Measurements from ENCODE around the gene KRT14. TPM values are rescaled to one million over a fixed set of nuclear protein-coding genes. Genes with fewer than 3 reads are reported as not detected.

The KRT14 gene
- total RNA-seq: not detected
- not detected for total RNA-seq (2013)
- total RNA-seq: 0 to 0.09 (median 0) reads per million in 29 experiments

DNA sequence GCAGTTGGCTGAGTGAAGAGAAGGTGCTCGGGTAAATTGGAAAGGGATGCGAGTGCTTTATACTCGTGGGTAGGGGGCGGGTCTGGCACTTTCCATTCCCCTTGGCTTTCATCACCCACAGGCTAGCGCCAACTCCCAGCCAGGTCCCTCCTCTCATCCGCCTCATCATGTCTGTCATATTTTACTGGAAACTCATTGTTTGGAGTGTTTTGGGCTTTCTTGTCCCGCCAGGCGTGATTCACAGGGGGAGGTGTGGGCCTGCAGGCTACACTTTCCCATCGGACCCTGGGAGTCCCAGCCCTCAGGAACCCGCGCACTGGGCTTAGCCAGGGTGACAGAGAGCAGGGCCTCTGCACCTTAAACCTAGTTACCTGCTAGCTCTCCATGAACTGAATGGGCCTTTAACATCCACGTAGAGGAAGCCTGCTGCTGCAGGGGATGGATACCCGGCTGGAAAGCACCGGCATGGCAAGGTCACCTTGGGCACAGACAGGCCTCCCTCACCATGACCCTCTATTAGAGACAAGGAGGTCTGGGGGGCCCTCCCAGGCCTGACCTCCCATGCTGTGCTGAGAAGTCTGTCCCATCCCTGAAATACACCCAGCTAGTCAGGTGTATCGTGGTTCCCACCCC lies at the start of gene KRT14:
KRT14 (minus strand) TSS at position 33 of the 633 bp plus-strand sequence. CDS start 61 bp downstream, outside the sequence.
- no peak within 1 kb of the TSS for H3K27ac ChIP-seq (ENCODE audit: low read length)
- no peak within 1 kb of the TSS for H3K4me3 ChIP-seq (ENCODE audit: control insufficient read depth in 1 of 2, extremely low read depth in 1 of 2, low read length in 1 of 2)
- no peaks in the 10 kb centered on the region for H3K4me1 ChIP-seq (ENCODE audit: control insufficient read depth in 1 of 2, extremely low read depth in 1 of 2, insufficient read depth in 2 of 2, low read length in 2 of 2)
- no peak within 1 kb of the TSS for H3K4me3 Mint-ChIP-seq
- H3K9me3 ChIP-seq: no peaks in the 10 kb centered on the region
- CTCF ChIA-PET: no interaction called here
- H3K9me3 Mint-ChIP-seq: no peaks in the 10 kb centered on the region
- no peaks in the 10 kb centered on the region for H3K4me1 Mint-ChIP-seq
- H3K36me3 Mint-ChIP-seq: no peaks in the 10 kb centered on the region
- ATAC-seq (replicated peaks in 1 of 4): no peak
- H3K27ac Mint-ChIP-seq: no peak within 1 kb of the TSS
- 82% methylated on average over 3 of the region's 15 CpGs for WGBS (ENCODE audit: insufficient coverage)
- H3K27me3 ChIP-seq (replicated peaks in 1 of 2; ENCODE audit: control insufficient read depth in 2 of 2, extremely low read depth in 1 of 2, insufficient read depth in 2 of 2, low read length in 1 of 2): peaks cover 0 to 43% of the 10 kb centered on the region in 2 experiments
- H3K27me3 Mint-ChIP-seq: peaks cover 7 to 48% of the 10 kb centered on the region in 2 donors
- POLR2A ChIA-PET: no interaction called here
- DNase-seq: no peak
- H3K36me3 ChIP-seq (ENCODE audit: control insufficient read depth in 2 of 2, extremely low read depth in 1 of 2, insufficient read depth in 1 of 2, low read length in 1 of 2): no peaks in the 10 kb centered on the region

DNA sequence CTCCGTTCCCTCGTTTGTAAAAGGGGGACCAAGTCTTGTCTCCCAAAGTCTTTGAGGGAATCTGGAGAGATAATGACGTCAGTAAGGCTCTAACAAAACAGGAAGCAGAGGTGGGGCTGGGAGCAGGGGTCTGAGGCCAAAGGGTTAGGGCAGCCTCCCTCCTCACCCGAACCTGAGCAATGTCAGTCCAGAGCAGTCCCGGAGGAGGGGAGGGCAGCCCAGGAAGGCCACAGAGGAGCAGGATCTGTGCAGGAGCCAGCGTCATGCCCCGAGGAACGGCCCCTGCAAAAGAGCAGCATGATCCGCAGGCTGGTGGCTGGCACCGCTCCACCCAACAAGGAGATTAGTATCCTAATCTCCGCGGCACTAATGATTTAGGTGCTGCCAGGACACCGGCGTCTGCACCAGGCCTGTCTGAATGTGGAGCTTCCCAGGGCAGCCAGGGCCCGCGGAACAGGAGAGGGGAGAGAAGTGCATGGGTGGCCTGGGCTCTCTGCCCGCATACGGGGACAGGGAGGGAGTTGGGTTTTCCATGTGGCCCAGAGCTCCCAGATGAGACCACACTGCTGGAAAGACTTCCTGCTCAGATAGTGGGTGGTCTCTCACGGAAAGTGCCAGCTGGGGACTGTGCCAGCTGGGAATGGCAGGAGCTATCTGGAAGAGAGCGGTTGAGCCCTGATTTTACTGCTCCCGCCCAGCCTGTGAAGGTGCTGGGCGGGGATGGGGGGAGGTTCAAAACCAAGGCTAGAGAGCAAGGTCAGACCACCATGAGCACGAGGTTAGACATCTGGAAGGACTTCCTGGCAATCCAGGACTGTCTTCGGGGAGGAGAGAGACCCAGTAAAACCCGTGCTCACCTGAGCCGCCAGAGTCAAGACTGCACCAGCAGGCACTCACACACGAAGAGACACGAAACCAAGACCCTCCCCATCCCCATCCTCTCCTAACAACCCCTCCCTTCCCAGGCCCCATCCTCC lies 48.7 kb upstream of the KRT14 start:
- WGBS (ENCODE audit: insufficient coverage): 84% methylated on average over 26 of the region's 28 CpGs
- H3K9me3 ChIP-seq: no peaks in the 10 kb centered on the region
- peaks cover 0 to 13% of the 10 kb centered on the region in 2 experiments for H3K27me3 ChIP-seq (replicated peaks in 1 of 2; ENCODE audit: control insufficient read depth in 2 of 2, extremely low read depth in 1 of 2, insufficient read depth in 2 of 2, low read length in 1 of 2)
- H3K27ac ChIP-seq (ENCODE audit: low read length): no peak overlapping the region
- Mint-ChIP-seq H3K27ac (no peak overlapping the region), H3K27me3 (peaks cover 1 to 4% of the 10 kb centered on the region in 2 donors), H3K36me3 (no peaks in the 10 kb centered on the region), H3K4me1 (no peaks in the 10 kb centered on the region), H3K9me3 (no peaks in the 10 kb centered on the region), H3K4me3 (no peak overlapping the region)
- POLR2A ChIA-PET: interaction anchor here in 1 of 2 donors (0.5 kb wide), 1 partner anchor 71 kb away, joined by 3 read pairs; no protein-coding TSS in a partner anchor
- H3K4me1 ChIP-seq (ENCODE audit: control insufficient read depth in 1 of 2, extremely low read depth in 1 of 2, insufficient read depth in 2 of 2, low read length in 2 of 2): no peaks in the 10 kb centered on the region
- H3K4me3 ChIP-seq (ENCODE audit: control insufficient read depth in 1 of 2, extremely low read depth in 1 of 2, low read length in 1 of 2): no peak overlapping the region
- ATAC-seq (replicated peaks in 1 of 4): no peak
- CTCF ChIA-PET: no interaction called here
- no peak for DNase-seq
- no peaks in the 10 kb centered on the region for H3K36me3 ChIP-seq (ENCODE audit: control insufficient read depth in 2 of 2, extremely low read depth in 1 of 2, insufficient read depth in 1 of 2, low read length in 1 of 2)

DNA sequence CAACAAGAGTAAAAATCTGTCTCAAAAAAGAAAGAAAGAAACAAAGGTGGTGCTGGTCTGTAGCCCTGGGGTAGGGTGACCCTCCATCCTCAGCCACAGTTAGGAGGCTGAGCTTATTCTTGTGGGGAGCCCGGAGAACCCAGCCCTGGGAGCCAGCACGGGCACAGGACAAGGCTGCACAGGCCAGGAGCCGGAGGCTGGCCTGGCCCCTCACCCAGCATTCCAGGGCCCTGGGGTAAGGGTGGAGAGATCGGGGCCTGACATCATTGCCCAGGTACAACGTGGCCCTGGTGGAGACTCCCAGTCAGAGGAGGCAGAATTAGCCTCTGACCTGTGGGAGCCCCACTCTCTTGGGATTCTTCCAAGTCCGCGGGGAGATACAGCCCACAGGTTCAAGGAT lies 47.9 kb upstream of the KRT14 start:
- Mint-ChIP-seq H3K27ac (no peak overlapping the region), H3K27me3 (peaks cover 1 to 4% of the 10 kb centered on the region in 2 donors), H3K36me3 (no peaks in the 10 kb centered on the region), H3K4me3 (no peak overlapping the region), H3K9me3 (no peaks in the 10 kb centered on the region), H3K4me1 (no peaks in the 10 kb centered on the region)
- Histone ChIP-seq H3K9me3 (no peaks in the 10 kb centered on the region), H3K4me3 (ENCODE audit: control insufficient read depth in 1 of 2, extremely low read depth in 1 of 2, low read length in 1 of 2) (no peak overlapping the region), H3K27ac (ENCODE audit: low read length) (no peak overlapping the region), H3K27me3 (replicated peaks in 1 of 2; ENCODE audit: control insufficient read depth in 2 of 2, extremely low read depth in 1 of 2, insufficient read depth in 2 of 2, low read length in 1 of 2) (peaks cover 0 to 13% of the 10 kb centered on the region in 2 experiments), H3K4me1 (ENCODE audit: control insufficient read depth in 1 of 2, extremely low read depth in 1 of 2, insufficient read depth in 2 of 2, low read length in 2 of 2) (no peaks in the 10 kb centered on the region), H3K36me3 (ENCODE audit: control insufficient read depth in 2 of 2, extremely low read depth in 1 of 2, insufficient read depth in 1 of 2, low read length in 1 of 2) (no peaks in the 10 kb centered on the region)
- WGBS (ENCODE audit: insufficient coverage): 84% methylated on average over 5 of the region's 7 CpGs
- ATAC-seq (replicated peaks in 1 of 4) (peak in 1 of 4 experiments; percentile 21), DNase-seq (no peak)
- ChIA-PET POLR2A (interaction anchor here in 1 of 2 donors (0.5 kb wide), 1 partner anchor 72 kb away, joined by 3 read pairs; no protein-coding TSS in a partner anchor), CTCF (no interaction called here)

DNA sequence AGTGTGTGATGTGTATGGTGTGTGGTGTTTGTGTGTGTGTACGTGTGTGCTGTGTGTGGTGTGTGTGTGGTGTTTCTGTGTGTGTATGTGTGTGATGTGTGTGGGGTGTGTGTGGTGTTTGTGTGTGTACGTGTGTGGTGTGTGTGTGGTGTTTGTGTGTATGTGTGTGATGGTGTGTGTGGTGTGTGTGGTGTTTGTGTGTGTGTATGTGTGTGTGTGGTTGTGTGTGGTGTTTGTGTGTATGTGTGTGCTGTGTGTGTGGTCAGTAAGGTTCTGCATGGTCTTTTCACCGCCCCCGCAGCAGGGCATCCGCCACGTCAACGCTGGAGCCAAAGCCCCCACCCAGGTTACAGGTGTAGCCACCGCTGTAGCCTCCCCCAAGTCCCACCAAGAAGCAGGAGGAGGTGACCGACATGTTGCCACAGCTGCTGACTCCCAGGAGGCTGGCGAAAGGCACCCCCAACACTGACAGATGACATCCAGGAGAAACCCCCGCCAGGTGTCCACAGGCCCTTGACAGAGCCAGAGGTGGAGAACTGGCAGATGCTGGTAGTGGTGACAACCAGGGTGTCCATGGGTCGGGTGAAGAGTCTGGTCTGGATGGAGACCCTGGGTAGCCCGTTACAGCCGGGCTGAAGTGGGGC lies 47.0 kb upstream of the KRT14 start:
- ATAC-seq (replicated peaks in 1 of 4) (no peak), DNase-seq (no peak)
- Histone ChIP-seq H3K9me3 (no peaks in the 10 kb centered on the region), H3K4me1 (ENCODE audit: control insufficient read depth in 1 of 2, extremely low read depth in 1 of 2, insufficient read depth in 2 of 2, low read length in 2 of 2) (no peaks in the 10 kb centered on the region), H3K27ac (ENCODE audit: low read length) (no peak overlapping the region), H3K27me3 (replicated peaks in 1 of 2; ENCODE audit: control insufficient read depth in 2 of 2, extremely low read depth in 1 of 2, insufficient read depth in 2 of 2, low read length in 1 of 2) (peaks cover 0 to 10% of the 10 kb centered on the region in 2 experiments), H3K4me3 (ENCODE audit: control insufficient read depth in 1 of 2, extremely low read depth in 1 of 2, low read length in 1 of 2) (no peak overlapping the region), H3K36me3 (ENCODE audit: control insufficient read depth in 2 of 2, extremely low read depth in 1 of 2, insufficient read depth in 1 of 2, low read length in 1 of 2) (no peaks in the 10 kb centered on the region)
- Mint-ChIP-seq H3K27me3 (peaks cover 0 to 1% of the 10 kb centered on the region in 2 donors), H3K4me1 (no peaks in the 10 kb centered on the region), H3K9me3 (no peaks in the 10 kb centered on the region), H3K27ac (no peak overlapping the region), H3K36me3 (no peaks in the 10 kb centered on the region), H3K4me3 (no peak overlapping the region)
- 94% methylated on average over 2 of the region's 14 CpGs for whole genome bisulfite sequencing (ENCODE audit: insufficient coverage)
- POLR2A ChIA-PET: no interaction called here
- CTCF ChIA-PET: no interaction called here

DNA sequence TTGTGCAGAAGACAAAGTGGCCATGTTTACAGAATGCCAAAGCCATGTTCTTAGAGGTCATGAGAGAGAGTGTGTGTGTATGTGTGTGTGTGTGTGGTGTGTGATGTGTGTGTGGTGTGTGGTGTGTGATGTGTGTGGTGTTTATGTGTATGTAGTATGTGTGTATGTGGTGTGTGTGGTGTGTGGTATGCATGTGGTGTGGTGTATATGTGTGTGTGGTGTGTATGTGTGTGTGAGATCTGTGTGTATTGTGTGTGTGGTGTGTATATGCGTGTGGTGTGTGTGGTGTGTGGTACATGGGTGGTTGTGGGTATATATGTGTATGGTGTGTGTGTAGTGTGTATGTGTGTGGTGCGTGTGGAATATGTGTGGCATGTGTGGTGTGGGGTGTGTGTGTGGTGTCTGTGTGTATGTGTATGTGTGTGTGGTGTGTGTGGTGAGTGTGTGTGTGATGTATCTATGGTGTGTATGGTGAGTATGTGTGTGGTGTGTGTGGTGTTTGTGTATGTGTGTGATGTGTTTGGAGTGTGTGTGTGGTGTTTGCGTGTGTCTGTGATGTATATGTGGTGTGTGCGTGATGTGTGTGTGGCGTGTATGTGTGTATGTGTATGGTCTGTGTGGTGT lies 45.9 kb upstream of the KRT14 start:
- H3K36me3 Mint-ChIP-seq: no peaks in the 10 kb centered on the region
- Histone ChIP-seq H3K4me1 (ENCODE audit: control insufficient read depth in 1 of 2, extremely low read depth in 1 of 2, insufficient read depth in 2 of 2, low read length in 2 of 2) (no peaks in the 10 kb centered on the region), H3K36me3 (ENCODE audit: control insufficient read depth in 2 of 2, extremely low read depth in 1 of 2, insufficient read depth in 1 of 2, low read length in 1 of 2) (no peaks in the 10 kb centered on the region), H3K9me3 (no peaks in the 10 kb centered on the region), H3K4me3 (ENCODE audit: control insufficient read depth in 1 of 2, extremely low read depth in 1 of 2, low read length in 1 of 2) (no peak overlapping the region), H3K27ac (ENCODE audit: low read length) (no peak overlapping the region), H3K27me3 (replicated peaks in 1 of 2; ENCODE audit: control insufficient read depth in 2 of 2, extremely low read depth in 1 of 2, insufficient read depth in 2 of 2, low read length in 1 of 2) (peaks cover 0 to 18% of the 10 kb centered on the region in 2 experiments)
- WGBS (ENCODE audit: insufficient coverage): 77% methylated on average over 5 of the region's 5 CpGs
- no peaks in the 10 kb centered on the region for H3K4me1 Mint-ChIP-seq
- DNase-seq: no peak
- no peak overlapping the region for H3K27ac Mint-ChIP-seq
- peaks cover 0 to 4% of the 10 kb centered on the region in 2 donors for H3K27me3 Mint-ChIP-seq
- no peaks in the 10 kb centered on the region for H3K9me3 Mint-ChIP-seq
- POLR2A ChIA-PET: no interaction called here
- CTCF ChIA-PET: no interaction called here
- no peak for ATAC-seq (replicated peaks in 1 of 4)
- H3K4me3 Mint-ChIP-seq: no peak overlapping the region

DNA sequence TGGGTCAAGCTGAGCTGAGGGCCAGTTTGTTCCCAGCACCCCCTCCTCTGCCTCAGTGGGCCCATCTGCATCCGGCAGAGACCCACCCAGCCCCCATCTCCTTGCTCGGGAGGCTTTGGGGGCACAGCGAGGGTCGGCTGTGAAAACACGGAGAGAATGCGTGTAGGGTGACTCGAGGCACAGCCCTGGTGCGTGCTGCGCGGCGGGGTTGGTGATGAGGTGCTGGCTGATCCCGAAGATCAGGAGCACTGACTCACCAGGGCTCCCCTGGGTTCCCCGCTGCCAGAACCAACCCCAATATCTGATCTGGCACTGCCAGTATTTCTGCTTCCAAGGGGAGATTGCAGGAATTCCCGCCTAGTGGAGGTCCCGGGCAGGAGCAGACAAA lies 45.2 kb upstream of the KRT14 start:
- H3K27ac Mint-ChIP-seq: no peak overlapping the region
- Histone ChIP-seq H3K27me3 (replicated peaks in 1 of 2; ENCODE audit: control insufficient read depth in 2 of 2, extremely low read depth in 1 of 2, insufficient read depth in 2 of 2, low read length in 1 of 2) (peaks cover 0 to 20% of the 10 kb centered on the region in 2 experiments), H3K27ac (ENCODE audit: low read length) (no peak overlapping the region), H3K36me3 (ENCODE audit: control insufficient read depth in 2 of 2, extremely low read depth in 1 of 2, insufficient read depth in 1 of 2, low read length in 1 of 2) (no peaks in the 10 kb centered on the region), H3K4me1 (ENCODE audit: control insufficient read depth in 1 of 2, extremely low read depth in 1 of 2, insufficient read depth in 2 of 2, low read length in 2 of 2) (no peaks in the 10 kb centered on the region), H3K9me3 (no peaks in the 10 kb centered on the region), H3K4me3 (ENCODE audit: control insufficient read depth in 1 of 2, extremely low read depth in 1 of 2, low read length in 1 of 2) (no peak overlapping the region)
- H3K4me1 Mint-ChIP-seq: no peaks in the 10 kb centered on the region
- no peak for ATAC-seq (replicated peaks in 1 of 4)
- DNase-seq: no peak
- peaks cover 0 to 9% of the 10 kb centered on the region in 2 donors for H3K27me3 Mint-ChIP-seq
- H3K9me3 Mint-ChIP-seq: no peaks in the 10 kb centered on the region
- POLR2A ChIA-PET: no interaction called here
- H3K4me3 Mint-ChIP-seq: no peak overlapping the region
- WGBS (ENCODE audit: insufficient coverage): 89% methylated on average over 7 of the region's 15 CpGs
- CTCF ChIA-PET: no interaction called here
- H3K36me3 Mint-ChIP-seq: no peaks in the 10 kb centered on the region

All from T-cell (primary cell).